A549 (cell line): ENCODE data around the gene KCNAB2. TPM values are rescaled to one million over a fixed set of nuclear protein-coding genes. Genes with fewer than 3 reads are reported as not detected.

ENCODE experiments used
- ATAC-seq, 2 experiments: fragments of 200-7000 bp in 1 of 2; fragments of >200 bp in 1 of 2; cut with Nextera tagmentation in 1 of 2; cut with Tn5 transposase in 1 of 2; 3 replicates each; pipeline versions ENCODE4 v1.8.0 to v1.9.1; 2018 to 2020; ENCODE audit warnings: mild to moderate bottlenecking in 1 of 2, moderate library complexity in 1 of 2
- CTCF ChIA-PET: fragments of 300-600 bp; sonication (Branson Sonifier 250); formaldehyde crosslinking; extraction: SDS; loops from one replicate; lab custom pipeline; 2021; ENCODE audit warnings: antibody characterized with exemption, inconsistent platforms; lab: Yijun Ruan, JAX
- POLR2A ChIA-PET: fragments of 350-600 bp; formaldehyde crosslinking; extraction: SDS; loops from one replicate; lab custom pipeline; 2021; ENCODE audit warnings: antibody characterized with exemption, inconsistent platforms; lab: Yijun Ruan, JAX
- DNase-seq, 2 experiments: peaks; one replicate each; pipeline versions ENCODE4 v3.0.0 to v3.0.0-alpha.2; 2011 to 2016; ENCODE audit warnings: low read depth in 1 of 2, low spot score in 1 of 2
- FAIRE-seq: peaks from 2 replicates; lab custom pipeline; 2011; peaks lifted over from hg19 to GRCh38; lab: Jason Lieb, UNC
- H3K27ac ChIP-seq, 2 experiments: fragments of >200 bp; sonication (Bioruptor Twin); formaldehyde crosslinking; 3 replicates each; pipeline ENCODE4 v1.5.1; 2016 to 2017
- H3K4me1 ChIP-seq: fragments of >200 bp; sonication (Bioruptor Twin); formaldehyde crosslinking; 3 replicates; pipeline ENCODE4 v1.6.1; 2016
- H3K4me2 ChIP-seq: fragments of >200 bp; sonication (Bioruptor Twin); formaldehyde crosslinking; 3 replicates; pipeline ENCODE4 v1.6.1; 2016
- H3K4me3 ChIP-seq: fragments of >200 bp; sonication (Bioruptor Twin); formaldehyde crosslinking; 3 replicates; pipeline ENCODE4 v1.5.1; 2016
- H3K9me3 ChIP-seq: fragments of >200 bp; sonication (Bioruptor Twin); formaldehyde crosslinking; 3 replicates; pipeline ENCODE4 v1.6.1; 2016
- BHLHE40 ChIP-seq: IDR thresholded peaks from 2 replicates; pipeline ENCODE4 v1.6.1; 2012; ENCODE audit warnings: low read depth, low read length, inconsistent platforms
- CBX8 ChIP-seq: fragments of 200-600 bp; sonication (generic); IDR thresholded peaks from 2 replicates; pipeline ENCODE4 v1.6.1; 2016
- CEBPB ChIP-seq, 2 experiments: fragments of >200 bp in 1 of 2; sonication (Bioruptor Twin) in 1 of 2; formaldehyde crosslinking in 1 of 2; IDR thresholded peaks; 2 replicates each; pipeline ENCODE4 v1.6.1; 2012 to 2016
- EHF ChIP-seq: fragments of 250-450 bp; sonication (Bioruptor Pico); IDR thresholded peaks from 2 replicates; pipeline ENCODE4 v1.5.0; 2020; ENCODE audit warnings: mild to moderate bottlenecking
- ESRRA ChIP-seq: fragments of 150-350 bp; IDR thresholded peaks from 2 replicates; pipeline ENCODE4 v1.6.1; 2014; ENCODE audit warnings: mild to moderate bottlenecking, low read length, borderline replicate concordance
- FOSL2 ChIP-seq, 2 experiments: fragments of 450-650 bp in 1 of 2; fragments of >200 bp in 1 of 2; sonication (Bioruptor Twin) in 1 of 2; formaldehyde crosslinking; IDR thresholded peaks; 2 replicates each; pipeline versions ENCODE4 v1.5.0 to v1.6.1; 2016 to 2020; ENCODE audit warnings: mild to moderate bottlenecking in 1 of 2, moderate library complexity in 1 of 2
- HDAC2 ChIP-seq: fragments of 200-600 bp; sonication (generic); IDR thresholded peaks from 2 replicates; pipeline ENCODE4 v1.6.1; 2016
- HOXB5 ChIP-seq: fragments of 250-450 bp; sonication (Bioruptor Pico); IDR thresholded peaks from 2 replicates; pipeline ENCODE4 v1.5.0; 2020; ENCODE audit warnings: mild to moderate bottlenecking, moderate library complexity
- KDM1A ChIP-seq: fragments of 200-600 bp; sonication (generic); IDR thresholded peaks from 2 replicates; pipeline ENCODE4 v1.6.1; 2016; ENCODE audit warnings: low read depth, mild to moderate bottlenecking
- KDM5A ChIP-seq: fragments of 200-600 bp; sonication (generic); IDR thresholded peaks from 2 replicates; pipeline ENCODE4 v1.6.1; 2016; ENCODE audit warnings: antibody characterized with exemption, mild to moderate bottlenecking
- NR3C1 ChIP-seq: fragments of >200 bp; sonication (Bioruptor Twin); formaldehyde crosslinking; IDR thresholded peaks from 3 replicates; pipeline ENCODE4 v1.6.1; 2017
- POLR2A ChIP-seq: IDR thresholded peaks from 2 replicates; pipeline ENCODE4 v1.6.1; 2012; ENCODE audit warnings: mild to moderate bottlenecking, low read length
- RAD21 ChIP-seq, 2 experiments: fragments of >200 bp in 1 of 2; sonication (Bioruptor Twin) in 1 of 2; formaldehyde crosslinking in 1 of 2; IDR thresholded peaks in 1 of 2; conservative IDR thresholded peaks in 1 of 2; 2 replicates in 1 of 2; 3 replicates in 1 of 2; pipeline ENCODE4 v1.6.1; 2012 to 2018; ENCODE audit warnings: inconsistent platforms in 1 of 2
- RCOR1 ChIP-seq: fragments of 150-350 bp; IDR thresholded peaks from 2 replicates; pipeline ENCODE4 v1.6.1; 2014; ENCODE audit warnings: antibody characterized with exemption, low read length, low read depth
- RNF2 ChIP-seq: fragments of 200-600 bp; sonication (generic); IDR thresholded peaks from 2 replicates; pipeline ENCODE4 v1.6.1; 2016; ENCODE audit warnings: low read depth, mild to moderate bottlenecking, antibody characterized with exemption, moderate library complexity, borderline replicate concordance
- SREBF2 ChIP-seq: fragments of 450-650 bp; IDR thresholded peaks from 2 replicates; pipeline ENCODE4 v1.6.1; 2014; ENCODE audit warnings: mild to moderate bottlenecking, moderate library complexity
- TP53 ChIP-seq: fragments of 250-450 bp; sonication (Bioruptor Pico); IDR thresholded peaks from 2 replicates; pipeline ENCODE4 v1.5.0; 2021; ENCODE audit warnings: mild to moderate bottlenecking, moderate library complexity
- ZC3H11A ChIP-seq: fragments of 450-650 bp; IDR thresholded peaks from 2 replicates; pipeline ENCODE4 v1.6.1; 2014; ENCODE audit warnings: antibody characterized with exemption, mild to moderate bottlenecking
- WGBS: methylation state at CpG from one replicate; pipeline ENCODE4 v1.1.6; 2017; ENCODE audit errors: missing lambda C conversion rate; 5-methylcytosine and 5-hydroxymethylcytosine counted together
- polyA plus RNA-seq, 4 experiments: library from polyadenylated mRNA; depleted of rRNA in 3 of 4; stranded (reverse); fragments of >200 nt; fragmentation: RNase III in 1 of 4; extraction: RNeasy Plus Mini Kit Qiagen cat#74134 plus additional on column Dnase treatment in 1 of 4; gene quantifications; 2 replicates in 3 of 4; 3 replicates in 1 of 4; pipeline ENCODE4 v1.2.3, GENCODE V29; 2011 to 2017
- TF ChIP-seq, protein P1 (sequence below): fragments of 200-600 bp; sonication (generic); IDR thresholded peaks from 2 replicates; pipeline ENCODE4 v1.6.1; 2016; ENCODE audit warnings: antibody characterized with exemption, mild to moderate bottlenecking, moderate library complexity
- TF ChIP-seq, protein P2 (sequence below): fragments of 250-450 bp; sonication (Bioruptor Pico); IDR thresholded peaks from 2 replicates; pipeline ENCODE4 v1.5.0; 2021; ENCODE audit warnings: mild to moderate bottlenecking, moderate library complexity, borderline replicate concordance
- TF ChIP-seq, protein P3 (sequence below): fragments of >200 bp; sonication (Bioruptor Twin); formaldehyde crosslinking; IDR thresholded peaks from 3 replicates; pipeline ENCODE4 v1.6.1; 2016
- TF ChIP-seq, protein P4 (sequence below): IDR thresholded peaks from 2 replicates; pipeline ENCODE4 v1.6.1; 2012

KCNAB2 gene
- polyA plus RNA-seq, 2 of the 4 experiments (the other 2 are of a cell fraction), result 7.3 to 9.9 TPM

DNA sequence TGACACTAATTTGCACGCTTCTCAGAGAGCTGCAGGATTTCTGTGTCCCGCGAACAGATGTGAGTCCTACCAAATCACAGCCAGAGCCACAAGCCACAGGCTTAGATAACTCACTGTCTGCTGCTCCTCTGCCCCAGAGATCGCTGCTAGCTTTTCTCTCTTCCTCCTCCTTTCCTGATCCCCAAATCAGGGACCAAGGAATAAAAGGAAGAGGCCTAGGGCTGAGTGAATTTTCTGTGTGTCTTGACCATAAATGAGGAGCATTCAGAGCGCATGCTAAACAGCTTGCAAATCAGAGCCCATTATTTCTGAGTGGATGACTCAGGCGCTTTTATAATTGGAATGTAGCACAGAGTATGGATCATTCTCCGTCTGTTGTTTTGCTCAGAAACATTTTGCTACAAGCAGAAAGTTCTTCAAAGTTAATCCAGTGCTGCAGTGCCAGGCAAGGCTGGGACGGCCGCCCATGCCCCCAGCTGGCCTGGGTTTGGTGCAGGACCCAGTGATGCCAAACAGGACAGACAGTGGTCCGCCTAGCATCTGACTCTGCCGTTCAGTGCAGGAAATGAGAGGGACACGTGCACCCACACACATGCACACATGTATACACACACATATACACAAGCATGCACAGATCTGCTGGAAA lies 38.2 kb downstream of the KCNAB2 start:
- ChIA-PET CTCF (interaction anchor here (1.1 kb wide), 1 partner anchor 26 kb away, joined by 5 read pairs; no protein-coding TSS in a partner anchor), POLR2A (no interaction called here)
- WGBS, result 83% methylated on average over 9 of the region's 12 CpGs
- H3K4me3 ChIP-seq, result no peak overlapping the region
- H3K27ac ChIP-seq, result no peak overlapping the region
- H3K4me2 ChIP-seq, result no peak overlapping the region
- ATAC-seq (no peak), FAIRE-seq (no peak), DNase-seq (no peak)
- H3K9me3 ChIP-seq, result no peaks in the 10 kb centered on the region
- no peaks in the 10 kb centered on the region for H3K4me1 ChIP-seq
- TF ChIP-seq FOSL2 (IDR thresholded peaks at IDR 0.05), result no peak
- no peak for TF ChIP-seq FOSL2 (CRISPR knock-in tag; IDR thresholded peaks at IDR 0.05)
- TF ChIP-seq TP53, result no peak
- TF ChIP-seq, protein P1, sequence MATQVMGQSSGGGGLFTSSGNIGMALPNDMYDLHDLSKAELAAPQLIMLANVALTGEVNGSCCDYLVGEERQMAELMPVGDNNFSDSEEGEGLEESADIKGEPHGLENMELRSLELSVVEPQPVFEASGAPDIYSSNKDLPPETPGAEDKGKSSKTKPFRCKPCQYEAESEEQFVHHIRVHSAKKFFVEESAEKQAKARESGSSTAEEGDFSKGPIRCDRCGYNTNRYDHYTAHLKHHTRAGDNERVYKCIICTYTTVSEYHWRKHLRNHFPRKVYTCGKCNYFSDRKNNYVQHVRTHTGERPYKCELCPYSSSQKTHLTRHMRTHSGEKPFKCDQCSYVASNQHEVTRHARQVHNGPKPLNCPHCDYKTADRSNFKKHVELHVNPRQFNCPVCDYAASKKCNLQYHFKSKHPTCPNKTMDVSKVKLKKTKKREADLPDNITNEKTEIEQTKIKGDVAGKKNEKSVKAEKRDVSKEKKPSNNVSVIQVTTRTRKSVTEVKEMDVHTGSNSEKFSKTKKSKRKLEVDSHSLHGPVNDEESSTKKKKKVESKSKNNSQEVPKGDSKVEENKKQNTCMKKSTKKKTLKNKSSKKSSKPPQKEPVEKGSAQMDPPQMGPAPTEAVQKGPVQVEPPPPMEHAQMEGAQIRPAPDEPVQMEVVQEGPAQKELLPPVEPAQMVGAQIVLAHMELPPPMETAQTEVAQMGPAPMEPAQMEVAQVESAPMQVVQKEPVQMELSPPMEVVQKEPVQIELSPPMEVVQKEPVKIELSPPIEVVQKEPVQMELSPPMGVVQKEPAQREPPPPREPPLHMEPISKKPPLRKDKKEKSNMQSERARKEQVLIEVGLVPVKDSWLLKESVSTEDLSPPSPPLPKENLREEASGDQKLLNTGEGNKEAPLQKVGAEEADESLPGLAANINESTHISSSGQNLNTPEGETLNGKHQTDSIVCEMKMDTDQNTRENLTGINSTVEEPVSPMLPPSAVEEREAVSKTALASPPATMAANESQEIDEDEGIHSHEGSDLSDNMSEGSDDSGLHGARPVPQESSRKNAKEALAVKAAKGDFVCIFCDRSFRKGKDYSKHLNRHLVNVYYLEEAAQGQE, result no peak
- no peak for TF ChIP-seq ESRRA
- TF ChIP-seq, protein P2, sequence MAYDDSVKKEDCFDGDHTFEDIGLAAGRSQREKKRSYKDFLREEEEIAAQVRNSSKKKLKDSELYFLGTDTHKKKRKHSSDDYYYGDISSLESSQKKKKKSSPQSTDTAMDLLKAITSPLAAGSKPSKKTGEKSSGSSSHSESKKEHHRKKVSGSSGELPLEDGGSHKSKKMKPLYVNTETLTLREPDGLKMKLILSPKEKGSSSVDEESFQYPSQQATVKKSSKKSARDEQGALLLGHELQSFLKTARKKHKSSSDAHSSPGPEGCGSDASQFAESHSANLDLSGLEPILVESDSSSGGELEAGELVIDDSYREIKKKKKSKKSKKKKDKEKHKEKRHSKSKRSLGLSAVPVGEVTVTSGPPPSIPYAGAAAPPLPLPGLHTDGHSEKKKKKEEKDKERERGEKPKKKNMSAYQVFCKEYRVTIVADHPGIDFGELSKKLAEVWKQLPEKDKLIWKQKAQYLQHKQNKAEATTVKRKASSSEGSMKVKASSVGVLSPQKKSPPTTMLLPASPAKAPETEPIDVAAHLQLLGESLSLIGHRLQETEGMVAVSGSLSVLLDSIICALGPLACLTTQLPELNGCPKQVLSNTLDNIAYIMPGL (CRISPR knock-in tag), result no peak
- TF ChIP-seq RCOR1, result no peak
- TF ChIP-seq BHLHE40, result no peak
- TF ChIP-seq NR3C1, result no peak
- TF ChIP-seq, protein P3, sequence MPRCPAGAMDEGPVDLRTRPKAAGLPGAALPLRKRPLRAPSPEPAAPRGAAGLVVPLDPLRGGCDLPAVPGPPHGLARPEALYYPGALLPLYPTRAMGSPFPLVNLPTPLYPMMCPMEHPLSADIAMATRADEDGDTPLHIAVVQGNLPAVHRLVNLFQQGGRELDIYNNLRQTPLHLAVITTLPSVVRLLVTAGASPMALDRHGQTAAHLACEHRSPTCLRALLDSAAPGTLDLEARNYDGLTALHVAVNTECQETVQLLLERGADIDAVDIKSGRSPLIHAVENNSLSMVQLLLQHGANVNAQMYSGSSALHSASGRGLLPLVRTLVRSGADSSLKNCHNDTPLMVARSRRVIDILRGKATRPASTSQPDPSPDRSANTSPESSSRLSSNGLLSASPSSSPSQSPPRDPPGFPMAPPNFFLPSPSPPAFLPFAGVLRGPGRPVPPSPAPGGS, result no peak
- TF ChIP-seq RAD21 (conservative IDR thresholded peaks at IDR 0.05 in 1 of 2, IDR thresholded peaks at IDR 0.05 in 1 of 2), result no peak

DNA sequence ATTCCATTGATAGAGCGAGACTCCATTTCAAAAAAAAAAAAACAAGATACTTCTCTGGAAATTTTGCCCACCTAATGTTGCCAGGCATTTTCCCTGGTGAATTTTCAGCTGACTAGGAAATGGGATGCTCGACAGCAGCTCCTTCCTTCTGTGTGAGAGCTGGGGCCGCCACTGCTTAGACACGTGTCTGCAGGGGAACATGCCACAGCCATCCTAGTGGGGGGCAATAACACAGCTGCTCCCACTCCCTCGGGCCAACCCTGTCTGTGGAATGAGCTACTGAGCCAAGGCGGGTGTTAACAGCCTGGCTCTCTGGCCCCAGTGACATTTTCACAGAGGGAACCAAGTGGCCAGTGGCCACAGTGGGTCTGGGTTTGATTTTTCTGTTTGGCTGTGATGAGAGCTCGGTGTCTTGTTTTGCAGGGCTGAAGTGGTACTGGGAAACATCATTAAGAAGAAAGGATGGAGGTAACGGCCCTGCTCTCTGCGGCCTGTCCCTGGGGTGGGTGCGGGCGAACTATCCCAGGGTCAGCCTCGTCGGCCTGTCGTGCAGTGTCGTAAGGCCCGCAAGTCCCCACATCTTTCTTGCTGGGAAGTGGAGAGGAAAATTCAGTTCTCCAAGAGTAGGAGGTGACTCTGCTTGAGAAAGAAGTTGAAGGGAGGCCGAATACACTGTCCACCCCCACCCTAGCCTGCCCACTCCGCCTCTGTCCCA lies 39.2 kb downstream of the KCNAB2 start:
- no peak overlapping the region for H3K4me2 ChIP-seq
- ChIA-PET POLR2A (no interaction called here), CTCF (interaction anchor here (0.6 to 3.7 kb wide), 4 partner anchors 10 to 248 kb away, joined by 3 to 9 read pairs (median 6); no protein-coding TSS in a partner anchor)
- H3K9me3 ChIP-seq, result no peaks in the 10 kb centered on the region
- WGBS, result 62% methylated on average over 9 of the region's 18 CpGs
- ATAC-seq, result no peak
- H3K4me3 ChIP-seq, result no peak overlapping the region
- no peak for FAIRE-seq
- TF ChIP-seq POLR2A (no peak), RNF2 (no peak), KDM1A (no peak), NR3C1 (no peak), HOXB5 (CRISPR knock-in tag) (no peak), ZC3H11A (no peak), SREBF2 (no peak), HDAC2 (no peak), CEBPB (IDR thresholded peaks at IDR 0.05) (no peak), CBX8 (no peak), KDM5A (no peak), EHF (CRISPR knock-in tag) (no peak)
- TF ChIP-seq, protein P4, sequence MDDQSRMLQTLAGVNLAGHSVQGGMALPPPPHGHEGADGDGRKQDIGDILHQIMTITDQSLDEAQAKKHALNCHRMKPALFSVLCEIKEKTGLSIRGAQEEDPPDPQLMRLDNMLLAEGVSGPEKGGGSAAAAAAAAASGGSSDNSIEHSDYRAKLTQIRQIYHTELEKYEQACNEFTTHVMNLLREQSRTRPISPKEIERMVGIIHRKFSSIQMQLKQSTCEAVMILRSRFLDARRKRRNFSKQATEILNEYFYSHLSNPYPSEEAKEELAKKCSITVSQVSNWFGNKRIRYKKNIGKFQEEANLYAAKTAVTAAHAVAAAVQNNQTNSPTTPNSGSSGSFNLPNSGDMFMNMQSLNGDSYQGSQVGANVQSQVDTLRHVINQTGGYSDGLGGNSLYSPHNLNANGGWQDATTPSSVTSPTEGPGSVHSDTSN, result no peak
- DNase-seq, result no peak
- no peak overlapping the region for H3K27ac ChIP-seq
- no peaks in the 10 kb centered on the region for H3K4me1 ChIP-seq
